ENCODE measurements around the gene DDX54. TPM values are rescaled to one million over a fixed set of nuclear protein-coding genes. Genes with fewer than 3 reads are reported as not detected.
A peak's percentile ranks its signal among the peaks of the same experiment; 100 is the strongest.

DDX54 gene, protein sequence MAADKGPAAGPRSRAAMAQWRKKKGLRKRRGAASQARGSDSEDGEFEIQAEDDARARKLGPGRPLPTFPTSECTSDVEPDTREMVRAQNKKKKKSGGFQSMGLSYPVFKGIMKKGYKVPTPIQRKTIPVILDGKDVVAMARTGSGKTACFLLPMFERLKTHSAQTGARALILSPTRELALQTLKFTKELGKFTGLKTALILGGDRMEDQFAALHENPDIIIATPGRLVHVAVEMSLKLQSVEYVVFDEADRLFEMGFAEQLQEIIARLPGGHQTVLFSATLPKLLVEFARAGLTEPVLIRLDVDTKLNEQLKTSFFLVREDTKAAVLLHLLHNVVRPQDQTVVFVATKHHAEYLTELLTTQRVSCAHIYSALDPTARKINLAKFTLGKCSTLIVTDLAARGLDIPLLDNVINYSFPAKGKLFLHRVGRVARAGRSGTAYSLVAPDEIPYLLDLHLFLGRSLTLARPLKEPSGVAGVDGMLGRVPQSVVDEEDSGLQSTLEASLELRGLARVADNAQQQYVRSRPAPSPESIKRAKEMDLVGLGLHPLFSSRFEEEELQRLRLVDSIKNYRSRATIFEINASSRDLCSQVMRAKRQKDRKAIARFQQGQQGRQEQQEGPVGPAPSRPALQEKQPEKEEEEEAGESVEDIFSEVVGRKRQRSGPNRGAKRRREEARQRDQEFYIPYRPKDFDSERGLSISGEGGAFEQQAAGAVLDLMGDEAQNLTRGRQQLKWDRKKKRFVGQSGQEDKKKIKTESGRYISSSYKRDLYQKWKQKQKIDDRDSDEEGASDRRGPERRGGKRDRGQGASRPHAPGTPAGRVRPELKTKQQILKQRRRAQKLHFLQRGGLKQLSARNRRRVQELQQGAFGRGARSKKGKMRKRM
- 10 to 100 TPM; 33.3 to 46.5 (median 37.5) TPM for total RNA-seq
- polyA plus RNA-seq = 10 to 100 TPM; 16.5 to 52.7 TPM
- long read RNA-seq, donor 1, full-length matches to known transcripts = 55 of 95 reads
- long read RNA-seq, donor 1, partial matches to known transcripts = 33 of 95 reads
- long read RNA-seq, donor 1, other reads (novel, unspliced or antisense) = 7 of 95 reads
- long read RNA-seq, donor 2, full-length matches to known transcripts = 33 of 73 reads
- long read RNA-seq, donor 2, partial matches to known transcripts = 32 of 73 reads
- long read RNA-seq, donor 2, other reads (novel, unspliced or antisense) = 8 of 73 reads
- long read RNA-seq, donor 3, full-length matches to known transcripts = 96 of 220 reads
- long read RNA-seq, donor 3, partial matches to known transcripts = 107 of 220 reads
- long read RNA-seq, donor 3, other reads (novel, unspliced or antisense) = 17 of 220 reads

- Histone ChIP-seq H3K9me3 (no peaks in the 10 kb centered on the region), H3K4me3 (peak within 1 kb of the TSS; percentile 77 to 100 (median 92)), H3K27me3 (no peaks in the 10 kb centered on the region), H3K36me3 (peaks cover 0 to 34% (median 9%) of the 10 kb centered on the region in 9 donors), H3K4me1 (peaks cover 3 to 37% (median 27%) of the 10 kb centered on the region in 9 donors), H3K27ac (peak within 1 kb of the TSS; percentile 89 to 99 (median 96))
- intact Hi-C loops (cut with DNase I) = loop anchor here in 2 of 10 donors (2.0 to 5.0 kb wide), 2 partner anchors 37 kb away; partner anchors contain the start of gene TPCN1 (in 1 of the 2)
- ATAC-seq = peak; percentile 87 to 94 (median 91)
- DNase-seq = peak; percentile 79 to 84
- 0% methylated on average over 87 to 89 of the region's 89 CpGs for WGBS, 2 donors
- TF ChIP-seq, protein P1, sequence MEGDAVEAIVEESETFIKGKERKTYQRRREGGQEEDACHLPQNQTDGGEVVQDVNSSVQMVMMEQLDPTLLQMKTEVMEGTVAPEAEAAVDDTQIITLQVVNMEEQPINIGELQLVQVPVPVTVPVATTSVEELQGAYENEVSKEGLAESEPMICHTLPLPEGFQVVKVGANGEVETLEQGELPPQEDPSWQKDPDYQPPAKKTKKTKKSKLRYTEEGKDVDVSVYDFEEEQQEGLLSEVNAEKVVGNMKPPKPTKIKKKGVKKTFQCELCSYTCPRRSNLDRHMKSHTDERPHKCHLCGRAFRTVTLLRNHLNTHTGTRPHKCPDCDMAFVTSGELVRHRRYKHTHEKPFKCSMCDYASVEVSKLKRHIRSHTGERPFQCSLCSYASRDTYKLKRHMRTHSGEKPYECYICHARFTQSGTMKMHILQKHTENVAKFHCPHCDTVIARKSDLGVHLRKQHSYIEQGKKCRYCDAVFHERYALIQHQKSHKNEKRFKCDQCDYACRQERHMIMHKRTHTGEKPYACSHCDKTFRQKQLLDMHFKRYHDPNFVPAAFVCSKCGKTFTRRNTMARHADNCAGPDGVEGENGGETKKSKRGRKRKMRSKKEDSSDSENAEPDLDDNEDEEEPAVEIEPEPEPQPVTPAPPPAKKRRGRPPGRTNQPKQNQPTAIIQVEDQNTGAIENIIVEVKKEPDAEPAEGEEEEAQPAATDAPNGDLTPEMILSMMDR (IDR thresholded peaks at IDR 0.05) = no peak
Observed at GRCh38 chr12:113185180-113186032, at the start of gene DDX54, which contains the start of gene RITA1. DDX54 (minus strand) TSS chr12:113185478; CDS start chr12:113185451, 27 bp downstream. RITA1 (plus strand) TSS chr12:113185721; CDS start chr12:113186747, 1,026 bp downstream.

GRCh38 chr12:113234483-113234882 is 49.2 kb upstream of the DDX54 start:
- ATAC-seq (no peak), DNase-seq (no peak)
- WGBS, 2 donors = 69 to 74% methylated on average over 4 of the region's 4 CpGs
- no peaks in the 10 kb centered on the region for H3K27me3 ChIP-seq
- no peaks in the 10 kb centered on the region for H3K9me3 ChIP-seq
- intact Hi-C loops (cut with DNase I) = loop anchor here in 2 of 10 donors (5.0 kb wide), 2 partner anchors 37 to 38 kb away; no protein-coding TSS in a partner anchor
- peak overlapping the region in 9 of 10 donors; percentile 83 to 98 (median 88) for H3K27ac ChIP-seq
- no peak overlapping the region for H3K4me3 ChIP-seq
- peaks cover 45 to 99% (median 95%) of the 10 kb centered on the region in 9 donors for H3K4me1 ChIP-seq
- TF ChIP-seq, protein P1 (IDR thresholded peaks at IDR 0.05) = no peak
- H3K36me3 ChIP-seq = peaks cover 0 to 87% (median 25%) of the 10 kb centered on the region in 9 donors

- H3K27me3 ChIP-seq = no peaks in the 10 kb centered on the region
- H3K9me3 ChIP-seq = no peaks in the 10 kb centered on the region
- no peak for ATAC-seq
- no peak overlapping the region for H3K4me3 ChIP-seq
- peak overlapping the region; percentile 74 to 98 (median 87) for H3K27ac ChIP-seq
- intact Hi-C loops (cut with DNase I) = loop anchor here in 2 of 10 donors (5.0 kb wide), 2 partner anchors 37 to 38 kb away; no protein-coding TSS in a partner anchor
- no peak for DNase-seq
- TF ChIP-seq, protein P1 (IDR thresholded peaks at IDR 0.05) = no peak
- 80% methylated on average over 4 of the region's 4 CpGs for WGBS, 2 donors
- H3K36me3 ChIP-seq = peaks cover 0 to 87% (median 25%) of the 10 kb centered on the region in 9 donors
- peaks cover 47 to 99% (median 95%) of the 10 kb centered on the region in 9 donors for H3K4me1 ChIP-seq
Observed at GRCh38 chr12:113233967-113234366, 48.7 kb upstream of the DDX54 start.

All from heart right ventricle (tissue), 16 donors.